ENCODE results near the gene SNTN.

GRCh38 chr3:63609408-63609807 is 43.1 kb upstream of the SNTN start:
- TF ChIP-seq USF2 (IDR thresholded peaks at IDR 0.05; ENCODE audit: borderline replicate concordance, low read depth, low read length) (no peak), EP300 (IDR thresholded peaks at IDR 0.05; ENCODE audit: borderline replicate concordance in 1 of 2, low read depth in 1 of 2, low read length in 1 of 2) (no peak), TEAD4 (IDR thresholded peaks at IDR 0.05; ENCODE audit: borderline replicate concordance, insufficient read depth) (no peak), NRF1 (IDR thresholded peaks at IDR 0.05; ENCODE audit: low read depth, low read length) (no peak), SMC3 (IDR thresholded peaks at IDR 0.05; ENCODE audit: low read depth, low read length) (no peak), RFX5 (IDR thresholded peaks at IDR 0.05; ENCODE audit: low read length) (no peak), ZBTB33 (IDR thresholded peaks at IDR 0.05; ENCODE audit: borderline replicate concordance, low read depth) (no peak), CTCF (IDR thresholded peaks at IDR 0.05) (no peak), SIN3A (IDR thresholded peaks at IDR 0.05; ENCODE audit: borderline replicate concordance, low read depth, low read length) (no peak), POLR2AphosphoS5 (IDR thresholded peaks at IDR 0.05; ENCODE audit: low read depth, low read length) (no peak), FOXJ3 (CRISPR knock-in tag; IDR thresholded peaks at IDR 0.05) (no peak), TAF1 (IDR thresholded peaks at IDR 0.05; ENCODE audit: borderline replicate concordance, low read depth, low read length) (no peak), JUND (IDR thresholded peaks at IDR 0.05) (no peak)

Data from SK-N-SH (cell line).